IPS-NIHi7 (cell line): ENCODE measurements around the gene PFDN6.
"Not testable (repeated sequence)": the region's sequence is repeated elsewhere in the genome, so short reads cannot be mapped to it uniquely, and the experiment has no call there.

Experiments used
- DNase-seq: peaks from one replicate; pipeline ENCODE4 v3.0.0; 2012; ENCODE audit warnings: mixed read lengths; ENCODE audit errors: extremely low spot score

PFDN6 gene

DNA sequence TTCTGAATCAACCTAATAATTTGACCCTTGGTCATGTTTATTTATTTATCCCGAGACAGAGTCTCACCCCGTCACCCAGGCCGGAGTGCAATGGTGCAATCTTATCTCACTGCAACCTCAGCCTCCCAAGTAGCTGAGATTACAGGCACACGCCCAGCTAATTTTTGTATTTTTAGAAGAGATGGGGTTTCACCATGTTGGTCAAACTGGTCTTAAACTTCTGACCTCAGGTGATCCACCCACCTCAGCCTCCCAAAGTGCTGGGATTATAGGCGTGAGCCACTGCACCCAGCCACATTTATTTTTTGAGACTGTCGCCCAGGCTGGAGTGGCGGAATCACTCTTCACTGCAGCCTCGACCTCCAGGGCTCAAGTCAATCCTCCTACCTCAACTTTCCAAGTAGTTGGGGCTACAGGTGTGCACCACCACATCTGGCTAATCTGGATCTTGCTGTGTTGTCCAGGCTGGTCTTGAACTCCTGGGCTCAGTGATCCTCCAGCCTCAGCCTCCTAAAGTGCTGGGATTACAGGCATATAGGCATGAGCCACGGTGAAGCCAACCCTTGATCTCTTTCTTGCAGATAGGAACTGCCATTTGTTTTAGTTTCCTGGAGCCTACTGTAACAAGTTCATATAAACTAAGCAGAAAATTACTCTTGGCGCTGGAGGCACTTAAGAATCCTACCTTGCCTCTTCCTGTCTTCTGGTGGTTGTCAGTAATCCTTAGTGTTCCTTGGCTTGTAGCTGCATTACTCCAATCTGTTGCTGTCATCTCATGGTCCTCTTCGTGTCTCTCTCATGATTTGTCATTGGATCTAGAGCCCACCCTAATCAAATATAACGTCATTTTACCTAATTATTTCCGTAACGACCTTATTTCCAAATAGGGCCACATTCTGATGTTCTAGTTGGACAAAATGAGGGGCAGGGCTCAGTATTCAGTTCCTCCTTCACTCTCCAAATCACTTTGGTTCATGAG is 15.2 kb upstream of the PFDN6 start:
- no peak for DNase-seq

DNA sequence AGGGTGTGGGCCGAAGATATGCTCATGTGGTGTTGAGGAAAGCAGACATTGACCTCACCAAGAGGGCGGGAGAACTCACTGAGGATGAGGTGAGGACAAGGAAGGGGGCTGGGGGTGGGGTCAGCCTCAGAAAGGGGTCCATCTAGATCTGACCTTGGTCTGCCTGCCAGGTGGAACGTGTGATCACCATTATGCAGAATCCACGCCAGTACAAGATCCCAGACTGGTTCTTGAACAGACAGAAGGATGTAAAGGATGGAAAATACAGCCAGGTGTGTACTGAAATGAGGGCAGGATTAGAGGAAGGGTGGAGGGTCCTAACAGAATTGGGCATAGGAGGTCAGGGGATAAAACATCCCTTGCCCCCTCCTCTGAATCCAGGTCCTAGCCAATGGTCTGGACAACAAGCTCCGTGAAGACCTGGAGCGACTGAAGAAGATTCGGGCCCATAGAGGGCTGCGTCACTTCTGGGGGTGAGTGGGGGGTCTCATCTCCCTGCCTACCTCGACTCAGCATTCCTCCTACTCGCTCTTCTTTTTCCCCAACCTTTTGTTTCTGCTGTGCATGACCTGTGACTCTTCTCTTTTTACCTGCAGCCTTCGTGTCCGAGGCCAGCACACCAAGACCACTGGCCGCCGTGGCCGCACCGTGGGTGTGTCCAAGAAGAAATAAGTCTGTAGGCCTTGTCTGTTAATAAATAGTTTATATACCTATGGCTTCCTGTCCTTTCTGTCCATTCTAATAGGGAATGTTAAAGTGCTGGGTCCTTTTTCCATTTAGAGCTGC is 13.4 kb upstream of the PFDN6 start:
- not testable (repeated sequence) for DNase-seq

DNA sequence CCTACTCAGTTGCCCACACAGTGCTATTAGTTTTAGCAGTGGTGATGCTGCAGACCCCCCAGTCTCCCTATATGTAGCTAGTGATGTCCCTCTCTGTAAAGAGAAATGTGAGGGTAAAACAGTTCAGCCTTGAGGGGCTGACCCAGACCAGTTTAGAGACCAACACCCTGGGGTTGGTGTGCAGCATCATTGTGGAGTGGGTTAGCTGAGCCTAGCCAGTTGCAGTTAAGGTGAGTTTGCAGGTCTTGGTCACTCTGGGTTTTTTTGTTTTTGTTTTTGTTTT is 12.9 kb upstream of the PFDN6 start:
- DNase-seq: no peak

DNA sequence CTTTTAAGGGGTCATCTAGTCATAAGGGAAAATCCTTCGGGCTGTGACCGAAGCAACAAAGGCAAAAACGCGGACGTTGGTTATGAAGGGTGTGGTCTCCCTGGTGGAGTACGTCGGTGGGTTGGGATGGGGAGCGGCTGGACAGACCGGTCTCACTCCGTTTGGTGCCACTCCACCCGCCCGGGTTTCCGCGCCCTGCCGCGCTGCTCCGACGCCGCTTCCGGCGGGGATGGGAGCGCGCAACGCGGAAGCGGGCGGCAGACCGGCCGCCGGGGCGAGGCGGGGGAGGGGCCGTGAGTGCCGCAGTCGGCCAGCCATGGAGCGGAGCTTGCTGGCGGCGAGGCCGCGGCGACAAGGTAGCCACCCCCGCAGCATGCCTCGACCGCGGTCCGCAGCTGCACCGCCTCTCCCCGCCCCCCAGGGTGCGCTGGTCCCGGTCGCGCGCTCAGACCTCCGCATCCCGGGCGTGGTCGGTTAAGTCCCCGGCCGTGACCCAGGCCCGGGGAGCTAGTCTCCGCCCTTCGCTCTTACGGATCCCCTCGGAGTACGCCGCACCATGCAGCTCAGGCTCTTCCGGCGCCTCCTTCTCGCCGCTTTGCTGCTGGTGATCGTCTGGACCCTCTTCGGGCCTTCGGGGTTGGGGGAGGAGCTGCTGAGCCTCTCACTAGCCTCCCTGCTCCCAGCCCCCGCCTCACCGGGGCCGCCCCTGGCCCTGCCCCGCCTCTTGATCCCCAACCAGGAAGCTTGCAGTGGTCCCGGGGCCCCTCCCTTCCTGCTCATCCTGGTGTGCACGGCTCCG is 12.3 kb upstream of the PFDN6 start, which contains the start of gene B3GALT4:
TSS of gene B3GALT4 (plus strand) at position 260 of the 799 bp plus-strand sequence. CDS start at position 557, 297 bp downstream.
- peak; percentile 89 for DNase-seq

DNA sequence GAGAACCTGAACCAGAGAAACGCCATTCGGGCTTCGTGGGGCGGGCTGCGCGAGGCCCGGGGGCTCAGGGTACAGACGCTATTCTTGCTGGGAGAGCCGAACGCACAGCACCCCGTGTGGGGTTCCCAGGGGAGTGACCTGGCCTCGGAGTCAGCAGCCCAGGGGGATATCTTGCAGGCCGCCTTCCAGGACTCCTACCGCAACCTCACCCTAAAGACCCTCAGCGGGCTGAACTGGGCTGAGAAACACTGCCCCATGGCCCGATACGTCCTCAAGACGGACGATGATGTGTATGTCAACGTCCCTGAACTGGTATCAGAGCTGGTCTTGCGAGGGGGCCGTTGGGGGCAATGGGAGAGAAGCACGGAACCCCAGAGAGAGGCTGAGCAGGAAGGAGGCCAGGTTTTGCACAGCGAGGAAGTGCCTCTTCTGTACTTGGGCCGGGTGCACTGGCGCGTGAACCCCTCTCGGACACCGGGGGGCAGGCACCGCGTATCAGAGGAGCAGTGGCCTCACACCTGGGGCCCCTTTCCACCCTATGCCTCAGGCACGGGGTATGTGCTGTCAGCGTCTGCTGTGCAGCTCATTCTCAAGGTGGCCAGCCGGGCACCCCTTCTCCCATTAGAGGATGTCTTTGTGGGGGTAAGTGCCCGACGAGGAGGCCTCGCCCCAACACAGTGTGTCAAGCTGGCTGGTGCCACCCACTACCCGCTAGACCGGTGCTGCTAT is 11.6 kb upstream of the PFDN6 start:
- peak; percentile 26 for DNase-seq

DNA sequence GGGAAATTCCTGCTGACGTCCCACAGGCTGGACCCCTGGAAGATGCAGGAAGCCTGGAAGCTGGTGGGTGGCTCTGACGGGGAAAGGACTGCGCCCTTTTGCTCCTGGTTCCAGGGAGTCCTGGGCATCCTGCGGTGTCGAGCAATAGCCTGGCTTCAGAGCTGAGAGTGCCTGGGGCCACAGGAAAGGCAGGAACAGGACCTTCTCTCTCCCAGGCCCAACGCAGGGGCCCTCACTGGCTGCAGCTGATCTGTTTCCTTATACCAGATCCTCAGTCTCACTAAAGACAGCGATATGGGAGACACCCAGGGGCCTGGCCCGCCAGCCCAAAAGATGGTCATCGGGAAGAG is 11.0 kb upstream of the PFDN6 start:
- DNase-seq: no peak

DNA sequence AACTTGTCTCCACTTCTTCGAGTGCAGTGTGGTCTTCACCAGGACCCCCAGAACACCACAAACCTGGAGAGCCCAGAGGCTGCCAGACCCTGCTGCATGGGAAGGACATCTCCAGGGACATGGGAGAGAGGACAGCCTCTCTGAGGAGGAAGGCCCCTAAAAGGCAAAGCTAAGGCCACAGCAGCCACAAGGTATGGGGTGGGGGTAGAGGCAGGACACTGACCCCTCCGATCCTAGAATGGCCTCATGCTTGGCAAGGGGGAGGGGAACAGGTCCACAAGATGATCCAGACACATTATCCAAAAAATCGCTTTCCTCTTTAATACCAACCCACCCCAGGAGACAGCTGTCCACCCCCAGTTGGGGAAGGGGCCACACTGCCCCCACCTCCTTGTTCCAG is 10.6 kb upstream of the PFDN6 start:
- no peak for DNase-seq

DNA sequence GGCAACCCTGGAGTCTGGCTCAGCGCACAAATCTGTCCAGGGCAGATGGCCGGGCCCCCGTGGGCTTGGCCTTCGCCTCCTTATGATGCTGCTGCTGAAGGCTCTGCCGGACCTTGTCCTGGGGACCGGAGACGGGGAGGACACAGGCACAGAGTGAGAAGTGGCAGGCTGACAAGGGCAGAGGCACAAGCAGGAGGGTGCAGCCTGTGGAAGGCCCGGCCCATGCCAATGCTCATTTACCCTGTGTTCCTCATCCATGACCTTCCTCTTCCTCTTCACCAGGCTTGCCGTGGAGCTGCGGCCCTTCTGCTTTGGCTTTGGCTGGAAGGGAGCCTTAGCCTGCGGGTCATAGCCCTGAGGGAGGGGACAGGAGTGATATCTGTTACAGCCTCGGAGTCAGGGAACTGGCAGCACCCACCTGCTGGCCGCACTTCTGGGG is 10.1 kb upstream of the PFDN6 start:
- DNase-seq: no peak

DNA sequence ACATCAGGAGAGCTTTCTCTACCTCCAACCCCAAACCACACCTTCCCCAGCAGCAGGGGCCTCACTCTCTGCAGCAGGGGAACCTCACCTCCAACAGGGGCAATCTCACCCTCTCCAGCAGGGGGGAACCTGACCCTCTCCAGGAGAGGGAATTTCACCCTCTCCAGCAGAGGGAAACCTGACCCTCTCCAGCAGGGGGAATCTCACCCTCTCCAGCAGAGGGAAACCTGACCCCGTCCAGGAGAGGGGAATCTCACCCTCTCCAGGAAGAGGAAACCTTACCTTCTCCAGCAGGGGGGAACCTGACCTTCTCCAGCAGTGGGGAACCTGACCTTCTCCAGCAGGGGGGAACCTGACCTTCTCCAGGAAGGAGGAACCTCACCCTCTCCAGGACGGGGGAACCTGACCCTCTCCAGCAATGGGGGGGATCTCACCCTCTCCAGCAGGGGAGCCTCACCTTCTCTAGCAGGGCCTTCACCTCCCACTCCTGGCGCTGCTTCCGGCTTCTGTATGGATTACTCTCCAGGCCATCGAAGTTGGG is 9.4 kb upstream of the PFDN6 start:
- peak; percentile 75 for DNase-seq

DNA sequence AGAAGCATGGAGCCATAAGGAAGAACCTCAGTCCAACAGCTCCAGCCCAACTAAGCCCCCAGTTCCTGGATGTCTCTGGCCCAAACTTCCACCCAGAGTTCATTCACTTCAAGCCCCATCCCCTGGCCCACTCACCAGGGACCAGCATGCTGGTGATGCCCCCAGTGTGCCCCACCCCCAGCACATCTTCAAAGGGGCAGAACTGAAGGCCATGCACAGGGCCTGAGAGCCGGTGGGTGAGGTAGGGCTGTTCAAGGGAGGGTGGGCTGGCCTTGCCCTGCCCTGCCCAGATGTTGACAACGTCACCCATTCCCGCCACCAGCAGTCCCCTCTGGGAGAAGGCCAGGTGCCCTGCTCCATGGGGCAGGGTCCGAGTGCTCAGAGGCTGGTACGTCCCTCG is 8.9 kb upstream of the PFDN6 start:
- DNase-seq: no peak

DNA sequence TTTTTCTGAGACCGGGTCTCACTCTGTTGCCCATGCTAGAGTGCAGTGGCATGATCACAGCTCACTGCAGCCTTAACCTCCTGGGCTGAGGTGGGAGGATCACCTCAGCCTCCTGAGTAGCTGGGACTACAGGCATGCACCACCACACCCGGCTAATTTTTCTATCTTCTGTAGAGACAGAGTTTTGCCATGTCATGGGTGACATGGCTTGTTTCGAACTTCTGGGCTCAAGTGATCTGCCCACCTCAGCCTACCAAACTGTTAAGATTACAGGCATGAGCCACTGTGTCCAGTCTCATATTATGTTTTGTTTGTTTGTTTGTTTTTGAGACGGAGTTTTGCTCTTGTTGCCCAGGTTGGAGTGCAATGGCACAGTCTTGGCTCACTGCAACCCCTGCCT is 4.2 kb upstream of the PFDN6 start:
- DNase-seq: not testable (repeated sequence)

DNA sequence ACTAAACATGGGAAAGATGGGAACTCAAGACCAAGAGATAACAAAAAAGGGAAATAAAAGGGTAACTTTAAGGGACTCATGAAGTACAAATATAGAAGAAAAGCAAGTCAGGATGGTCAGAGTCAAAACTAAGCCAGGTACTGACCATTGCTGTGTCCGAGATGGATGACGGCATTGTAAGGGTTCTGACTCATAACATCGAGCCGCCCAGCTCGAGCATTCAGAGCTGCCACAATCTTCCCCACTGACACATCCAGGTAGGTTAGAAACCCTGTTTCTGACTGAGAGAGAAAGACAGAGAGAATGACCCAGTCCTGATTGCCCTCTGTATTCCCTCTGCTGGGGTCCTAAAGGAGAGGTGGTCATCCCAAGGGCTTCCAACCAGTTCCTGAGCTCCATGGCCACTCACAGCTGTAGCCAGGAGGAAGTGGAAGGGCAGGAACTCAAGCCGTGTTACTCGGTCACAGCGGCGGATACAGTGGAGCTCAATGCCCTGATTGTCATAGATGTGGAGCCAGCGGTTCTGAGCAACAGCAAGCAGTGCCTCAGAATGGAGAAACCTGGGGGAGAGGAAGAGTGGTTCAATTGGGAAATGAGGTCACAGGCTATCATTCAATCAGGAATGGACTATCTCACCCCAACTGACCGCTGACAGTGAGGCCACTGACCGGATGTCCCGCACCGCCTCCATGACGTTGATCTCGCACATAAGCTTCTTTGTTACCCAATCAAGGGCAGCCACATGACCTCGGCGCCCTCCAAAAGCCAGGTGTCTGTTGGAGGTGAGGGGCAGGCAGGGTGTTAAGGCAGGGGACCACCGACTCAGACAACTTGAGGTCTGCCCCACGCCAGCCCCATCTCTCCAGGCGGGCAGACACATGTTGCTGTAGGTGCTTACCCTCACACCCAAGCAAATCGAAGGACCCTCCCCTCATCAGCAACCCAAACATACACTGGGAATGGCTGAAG is 2.2 kb upstream of the PFDN6 start:
- no peak for DNase-seq

DNA sequence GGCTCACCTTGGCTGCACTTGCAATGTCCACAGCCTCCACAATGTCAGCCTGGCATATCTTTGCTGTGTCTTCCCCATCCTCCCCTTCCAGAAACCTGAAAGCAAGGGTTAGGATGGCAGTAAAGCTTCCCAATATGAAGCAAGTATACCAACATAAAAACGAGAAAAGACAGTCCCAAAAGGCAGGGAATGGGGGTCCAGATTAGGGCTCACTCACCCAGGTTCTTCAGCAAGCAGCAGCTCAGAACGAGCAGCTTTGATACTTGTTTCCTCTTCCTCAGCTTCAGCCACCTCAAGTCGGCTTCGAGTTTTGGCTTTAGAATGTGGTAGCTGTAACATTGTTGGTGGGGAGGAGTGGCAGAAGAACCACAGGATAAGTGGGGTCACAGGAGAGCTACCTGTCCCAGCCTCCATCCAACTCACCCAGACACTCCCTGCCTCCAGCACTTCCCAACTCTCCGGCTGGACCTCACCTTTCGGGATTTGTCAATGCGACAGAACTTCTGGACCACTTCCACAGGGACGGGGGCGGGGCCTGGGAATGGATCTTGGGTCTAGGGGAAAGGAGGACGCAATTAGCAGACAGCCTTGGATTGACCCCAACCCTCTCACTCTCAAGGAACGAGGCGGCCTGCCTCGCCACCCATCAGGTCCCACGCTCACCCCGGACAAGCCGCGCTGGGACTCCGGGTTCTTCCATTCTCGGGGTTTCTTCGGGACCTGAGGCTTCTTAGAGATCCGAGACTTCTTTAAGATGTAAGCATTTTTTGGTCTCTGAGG is 1.1 kb upstream of the PFDN6 start:
- no peak for DNase-seq

DNA sequence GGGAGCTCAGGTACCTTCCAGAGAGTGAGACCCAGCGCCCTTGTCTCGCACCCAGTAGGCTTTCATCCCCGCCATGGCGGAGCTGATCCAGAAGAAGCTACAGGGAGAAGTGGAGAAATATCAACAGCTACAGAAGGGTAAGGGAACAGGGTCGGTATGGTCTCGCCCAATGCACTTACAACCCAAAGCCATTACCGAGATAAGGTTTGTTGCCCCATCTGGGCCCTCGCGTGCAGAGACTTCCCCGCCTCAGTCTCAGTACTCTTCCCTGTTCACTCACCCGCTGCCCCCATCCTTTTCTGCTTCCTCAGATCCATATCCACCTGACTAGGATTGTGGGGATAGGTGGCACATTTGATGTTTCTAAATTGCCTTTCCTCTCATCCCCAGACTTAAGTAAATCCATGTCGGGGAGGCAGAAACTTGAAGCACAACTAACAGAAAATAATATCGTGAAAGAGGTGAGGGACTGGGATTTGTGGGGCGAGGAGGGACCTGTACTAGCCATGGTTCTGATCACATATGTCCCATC is 449 bp downstream of the PFDN6 start:
- no peak for DNase-seq

DNA sequence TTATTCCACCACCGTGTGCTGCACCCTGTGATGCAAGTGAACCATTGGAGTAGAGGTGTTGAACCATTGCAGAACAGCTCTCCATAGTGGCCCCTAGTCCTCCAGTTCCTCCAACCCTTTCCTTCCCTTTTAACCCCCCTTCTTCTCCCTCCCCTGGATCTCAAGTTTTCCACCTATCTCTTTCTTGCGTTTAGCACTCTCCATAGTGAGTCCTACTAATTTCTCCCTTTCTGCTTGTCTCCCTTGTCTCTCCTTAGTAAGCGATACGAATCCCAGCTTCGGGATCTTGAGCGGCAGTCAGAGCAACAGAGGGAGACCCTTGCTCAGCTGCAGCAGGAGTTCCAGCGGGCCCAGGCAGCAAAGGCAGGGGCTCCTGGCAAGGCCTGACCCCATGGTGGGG is 1.1 kb downstream of the PFDN6 start:
- no peak for DNase-seq

DNA sequence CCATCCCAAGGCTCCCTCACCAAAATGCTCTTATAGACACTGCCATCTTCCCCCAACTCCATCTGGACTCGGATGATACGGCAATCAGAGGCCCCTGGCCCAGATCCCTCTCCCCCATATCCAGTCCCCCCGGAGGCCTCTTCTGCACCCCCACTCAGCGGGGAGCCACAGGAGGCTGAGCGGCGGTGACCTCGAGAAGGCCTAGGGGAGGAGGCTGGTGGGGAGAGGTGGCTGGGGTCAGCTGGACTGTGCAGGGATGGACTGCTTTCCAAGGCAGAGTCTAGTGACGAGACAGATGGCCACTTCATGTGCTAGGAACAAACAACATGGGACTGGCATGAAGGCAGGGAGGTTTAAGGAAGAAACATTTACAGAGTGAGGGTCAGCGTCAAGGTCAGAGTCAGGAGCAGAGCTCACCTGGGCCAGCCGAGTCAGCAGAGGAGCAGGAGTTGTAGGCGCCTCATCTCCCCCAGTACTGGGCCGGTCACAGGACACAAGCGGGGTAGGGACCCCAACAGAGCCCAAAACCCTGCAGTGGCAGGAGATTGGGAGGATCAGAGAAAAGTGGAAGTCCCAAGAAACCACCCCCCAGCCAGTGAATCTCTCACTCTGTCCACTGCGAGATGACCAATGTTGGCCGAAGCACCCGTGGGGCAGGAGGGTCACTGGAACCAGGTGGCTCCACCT is 3.7 kb downstream of the PFDN6 start:
- DNase-seq: no peak

DNA sequence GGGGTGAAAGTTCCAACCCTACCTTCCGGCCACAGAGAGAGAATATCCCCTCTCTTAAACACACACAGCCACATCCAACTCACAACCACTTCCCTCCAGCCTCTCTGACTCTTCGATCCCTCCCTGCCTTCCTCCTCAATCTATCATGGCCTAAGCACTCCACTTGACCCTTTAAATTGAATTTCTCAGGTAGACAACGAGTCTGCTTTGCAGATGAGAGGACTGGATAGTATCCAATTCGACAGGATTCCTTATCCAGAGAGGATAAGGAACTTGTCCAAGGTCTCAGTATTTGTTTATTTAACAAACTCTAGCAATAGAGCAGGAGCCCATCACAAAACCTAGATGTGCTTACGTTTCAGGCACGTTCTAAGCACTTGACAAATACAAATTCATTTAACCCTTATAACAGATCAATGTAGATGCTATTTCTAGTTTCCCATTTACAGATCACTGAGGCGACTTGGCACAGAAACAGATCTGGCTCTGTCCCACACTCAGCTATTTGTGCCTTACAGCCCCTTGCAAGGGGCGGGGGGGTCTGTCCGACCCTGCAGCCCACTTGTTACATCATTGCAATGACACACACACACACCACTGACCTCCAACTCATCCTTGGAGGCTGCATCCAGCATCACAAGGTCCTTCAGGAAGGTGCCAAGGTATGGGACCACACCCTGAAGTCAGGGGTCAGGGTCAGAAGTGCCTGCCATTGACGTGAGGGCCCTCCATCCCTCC is 4.9 kb downstream of the PFDN6 start:
- DNase-seq: no peak
